Activated CD8-positive, alpha-beta memory T cell treated with anti-CD3 and anti-CD28 coated beads, Interleukin-2, amount 50 U/mL, for 1 hour (primary cell): ENCODE measurements around the gene COPG2.

Experiments
- DNase-seq: peaks from one replicate; pipeline ENCODE4 v3.0.0-alpha.2; 2020; ENCODE audit errors: extremely low read depth

Gene COPG2

DNA sequence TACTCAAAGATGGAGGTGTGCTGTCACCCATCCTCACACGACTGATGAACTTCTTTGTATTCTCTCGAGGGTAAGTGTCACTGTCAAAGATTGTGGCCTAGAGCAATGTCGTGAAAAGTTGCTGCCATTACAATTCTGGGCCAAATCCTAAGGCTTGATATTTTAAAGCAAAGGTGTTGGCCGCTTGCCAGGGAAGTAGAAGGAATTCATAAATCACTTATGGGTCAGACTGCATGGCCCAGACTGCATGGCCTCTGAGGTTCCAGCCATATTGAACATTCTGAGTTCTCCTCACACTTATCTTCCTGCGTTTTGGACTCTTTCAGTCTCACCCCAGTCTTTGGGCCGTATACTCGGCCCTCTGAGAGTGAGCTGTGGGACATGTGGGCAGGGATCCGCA, 168.1 kb downstream of the COPG2 start:
- no peak for DNase-seq

DNA sequence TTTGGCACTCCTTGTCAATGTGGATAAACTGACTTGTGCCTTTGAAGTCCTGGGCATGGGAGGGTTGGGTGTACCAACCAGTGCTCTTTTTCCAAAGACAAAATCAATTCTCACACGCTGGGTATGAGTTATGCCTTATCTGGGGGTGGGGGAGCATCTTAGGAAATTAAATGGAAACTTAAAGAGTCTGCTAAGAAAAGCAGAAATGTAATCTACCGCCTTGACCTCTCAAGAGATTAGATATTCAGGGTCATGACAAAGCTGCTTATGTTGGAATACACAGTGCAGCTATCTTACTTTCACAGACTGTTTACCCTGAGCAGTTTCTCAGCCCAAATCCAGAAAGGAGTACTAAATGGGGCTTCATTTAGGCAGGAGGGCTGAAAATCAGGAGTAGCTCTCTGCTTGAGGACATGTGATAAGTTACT, 174.1 kb downstream of the COPG2 start:
- DNase-seq: no peak

DNA sequence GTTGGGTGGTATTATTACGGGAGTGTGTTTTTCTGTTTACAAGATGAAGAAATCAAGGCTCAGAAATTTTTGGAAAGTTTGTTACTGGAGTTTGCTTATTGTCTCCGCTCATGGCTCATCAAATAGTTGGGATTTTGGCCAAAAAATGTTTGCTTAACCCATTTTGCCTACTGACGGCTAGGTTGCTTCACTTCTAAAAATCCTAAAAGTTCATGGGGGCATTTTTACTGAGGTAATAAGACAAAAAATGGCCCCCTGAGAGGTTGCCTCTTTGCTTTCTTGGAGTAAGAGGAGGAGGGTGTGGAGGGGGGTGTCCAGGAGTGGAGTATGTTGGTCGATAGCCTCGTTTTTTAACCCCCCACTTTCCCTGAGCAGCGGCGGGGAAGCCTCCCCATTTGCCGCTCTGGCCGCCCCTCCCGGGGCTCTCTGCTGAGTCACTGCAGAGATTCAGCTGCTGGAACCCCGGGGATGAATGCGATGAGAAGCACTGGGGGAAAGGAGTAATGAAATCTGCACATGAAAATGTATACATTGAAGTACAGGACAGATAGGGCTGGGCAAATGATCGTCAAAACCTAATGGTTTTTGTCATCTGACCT, 175.2 kb downstream of the COPG2 start:
- no peak for DNase-seq

DNA sequence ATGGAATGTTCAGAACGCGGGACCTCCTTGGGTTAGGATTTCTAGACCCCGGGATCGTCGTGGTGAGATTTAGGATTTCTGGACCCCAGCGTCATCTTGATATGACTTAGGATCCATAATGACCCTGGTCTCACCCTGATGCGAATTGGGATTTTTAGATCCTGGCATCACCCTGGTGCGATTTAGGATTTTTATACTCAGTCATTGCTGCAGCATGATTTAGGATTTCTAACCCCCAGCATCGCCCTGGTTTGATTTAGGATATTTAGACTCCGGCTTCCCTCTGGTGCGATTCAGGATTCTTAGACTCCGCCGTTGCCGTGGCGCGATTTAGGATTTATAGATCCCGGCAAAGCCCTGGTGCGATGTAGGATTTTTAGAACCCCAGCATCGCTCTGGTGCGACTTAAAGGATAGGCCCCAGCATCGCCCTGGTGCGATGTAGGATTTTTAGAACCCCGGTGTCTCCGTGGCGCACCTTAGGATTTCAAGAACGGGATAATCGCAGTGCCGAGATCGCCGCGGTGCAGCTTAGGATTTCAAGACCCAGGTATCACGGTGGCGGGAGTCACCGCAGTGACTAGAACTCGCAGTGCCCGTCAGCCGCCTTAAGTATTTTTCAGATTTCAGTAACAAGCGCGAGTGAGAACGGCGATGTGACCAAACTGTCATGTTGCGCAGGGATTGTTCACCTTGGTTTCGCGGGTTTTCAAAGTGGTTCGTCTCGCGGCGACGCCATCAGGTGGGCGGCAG, 175.8 kb downstream of the COPG2 start:
- DNase-seq: no peak

DNA sequence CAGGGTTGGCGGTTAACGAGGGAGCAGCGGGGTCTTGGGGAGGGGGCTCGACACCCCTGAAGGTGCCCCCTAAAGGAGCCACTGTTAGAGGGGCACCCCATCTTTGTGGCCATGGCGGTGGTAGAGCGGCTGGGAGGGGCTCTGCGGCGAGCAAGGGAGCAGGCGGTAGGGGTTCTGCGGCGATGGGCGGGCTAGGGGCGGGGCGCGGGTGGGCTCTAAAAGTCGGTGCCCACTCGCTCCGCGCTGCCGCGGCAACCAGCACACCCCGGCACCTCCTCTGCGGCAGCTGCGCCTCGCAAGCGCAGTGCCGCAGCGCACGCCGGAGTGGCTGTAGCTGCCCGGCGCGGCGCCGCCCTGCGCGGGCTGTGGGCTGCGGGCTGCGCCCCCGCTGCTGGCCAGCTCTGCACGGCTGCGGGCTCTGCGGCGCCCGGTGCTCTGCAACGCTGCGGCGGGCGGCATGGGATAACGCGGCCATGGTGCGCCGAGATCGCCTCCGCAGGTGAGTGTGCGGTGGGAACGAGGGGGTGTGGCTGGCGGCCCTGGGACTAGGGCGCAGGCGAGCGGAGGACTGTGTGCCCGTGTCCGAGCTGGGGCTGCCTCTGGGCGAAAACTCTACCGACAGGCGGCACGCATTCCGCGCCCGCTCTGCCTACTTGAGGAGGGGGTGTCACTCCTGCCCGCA, 176.6 kb downstream of the COPG2 start, which contains the start of gene MEST:
Gene MEST (plus strand): TSS at position 245 of the 682 bp plus-strand sequence. CDS start 229 bp downstream, at position 474.
- no peak for DNase-seq

DNA sequence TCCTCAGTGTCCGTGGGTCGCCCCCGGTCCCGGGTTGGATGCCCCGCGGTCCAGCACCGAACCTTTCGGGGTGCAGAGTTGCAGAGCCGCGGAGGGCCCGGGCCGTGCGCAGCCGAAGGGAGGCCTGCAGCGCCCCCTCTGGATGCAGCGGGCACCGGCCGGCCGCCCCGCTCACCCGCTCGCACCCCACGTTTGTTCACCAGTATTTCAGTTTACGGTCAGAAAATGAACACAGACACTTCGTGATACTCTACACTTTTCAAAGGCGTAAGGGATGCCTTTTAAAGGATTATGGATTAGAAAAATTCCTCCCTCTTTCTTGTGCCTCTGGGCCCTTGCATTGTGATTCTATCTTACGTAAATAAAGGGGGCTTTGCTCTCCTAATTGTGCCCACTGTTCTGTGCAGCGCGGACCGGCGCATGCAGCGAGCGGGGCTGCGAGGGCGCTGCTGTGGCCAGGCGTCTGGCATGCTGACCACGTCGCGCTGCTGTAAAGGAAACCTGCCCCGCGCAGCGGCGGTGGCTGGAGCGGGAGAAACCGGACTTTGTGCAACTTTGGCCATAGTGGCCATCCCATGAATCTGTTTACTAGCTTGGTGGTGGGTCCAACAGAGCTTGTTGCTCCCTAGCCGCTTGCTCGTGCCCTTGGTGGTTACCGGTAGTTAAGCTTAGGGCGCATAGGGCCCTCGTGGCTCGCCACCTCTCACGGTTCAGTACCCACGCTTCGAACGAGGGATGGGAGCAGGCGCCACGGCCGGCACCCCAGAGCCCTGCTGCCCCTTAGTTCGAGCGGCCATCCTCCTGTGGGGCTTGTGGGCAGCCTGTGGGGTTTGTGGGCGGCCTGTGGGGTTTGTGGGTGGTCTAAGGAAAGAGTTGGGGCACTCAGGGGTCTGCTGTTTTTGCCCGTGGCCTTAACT, 177.4 kb downstream of the COPG2 start:
- DNase-seq: no peak

DNA sequence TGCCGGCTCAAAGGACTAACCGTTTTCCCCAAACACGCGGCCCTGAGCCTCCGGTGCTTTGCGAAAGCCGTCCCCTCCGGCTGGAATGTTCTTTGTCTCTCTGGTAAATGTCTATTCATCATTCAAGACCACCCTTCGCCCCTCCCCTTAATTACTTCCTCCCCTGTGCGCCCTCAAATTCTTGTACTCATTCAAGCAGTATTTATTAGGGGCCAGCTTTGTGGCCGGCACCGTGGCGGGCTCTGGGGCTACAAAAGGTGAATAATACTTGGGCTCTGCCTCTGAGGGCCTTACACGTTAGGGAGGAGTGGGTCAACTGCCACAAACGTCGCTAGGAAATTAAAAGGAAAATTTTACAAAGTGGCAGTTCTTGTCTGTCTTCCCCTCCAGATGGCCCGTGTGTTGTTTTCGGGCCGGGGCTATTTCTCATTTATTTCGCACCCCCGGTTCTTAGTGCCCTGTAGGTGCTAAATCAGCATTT, 178.2 kb downstream of the COPG2 start:
- no peak for DNase-seq

DNA sequence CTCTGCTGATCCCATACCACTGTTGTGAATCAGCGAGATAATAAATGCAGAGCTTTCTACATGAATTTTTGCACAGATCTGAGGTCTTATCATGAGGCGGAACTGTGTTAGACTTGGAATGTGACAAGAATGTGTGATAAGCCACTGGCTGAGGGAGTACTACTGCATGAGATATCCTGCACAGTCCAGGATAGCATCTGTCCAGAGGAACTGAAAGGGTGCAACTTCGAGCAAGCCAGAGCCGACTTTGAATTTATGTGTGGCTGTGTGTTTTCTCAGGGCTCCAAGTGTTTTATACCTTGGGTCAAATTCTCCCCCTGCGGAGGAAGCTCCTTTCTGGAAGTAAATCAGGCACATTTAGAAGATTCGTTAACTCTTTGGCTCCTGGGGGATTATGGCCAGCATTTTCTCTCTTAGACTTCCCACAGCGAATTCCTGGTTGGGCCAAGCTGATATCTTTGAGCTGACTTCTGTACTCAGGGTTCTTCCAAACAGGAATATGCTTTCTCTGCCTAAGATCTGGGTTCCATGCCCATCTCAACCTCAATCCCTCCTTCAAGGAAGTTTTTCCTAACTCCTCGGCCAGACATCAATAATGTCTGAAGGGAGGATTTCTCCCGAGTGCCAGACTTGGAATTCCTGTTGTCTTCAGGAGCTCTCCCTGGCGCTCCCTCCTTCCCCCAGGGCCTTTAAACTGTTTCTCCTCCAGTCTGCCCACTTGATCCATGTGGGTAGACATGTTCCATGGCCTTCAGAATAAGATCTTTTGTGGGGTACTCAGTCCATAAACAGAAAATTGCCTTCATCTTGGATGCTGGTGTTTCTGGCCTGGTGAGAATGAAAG, 179.2 kb downstream of the COPG2 start:
- DNase-seq: no peak

DNA sequence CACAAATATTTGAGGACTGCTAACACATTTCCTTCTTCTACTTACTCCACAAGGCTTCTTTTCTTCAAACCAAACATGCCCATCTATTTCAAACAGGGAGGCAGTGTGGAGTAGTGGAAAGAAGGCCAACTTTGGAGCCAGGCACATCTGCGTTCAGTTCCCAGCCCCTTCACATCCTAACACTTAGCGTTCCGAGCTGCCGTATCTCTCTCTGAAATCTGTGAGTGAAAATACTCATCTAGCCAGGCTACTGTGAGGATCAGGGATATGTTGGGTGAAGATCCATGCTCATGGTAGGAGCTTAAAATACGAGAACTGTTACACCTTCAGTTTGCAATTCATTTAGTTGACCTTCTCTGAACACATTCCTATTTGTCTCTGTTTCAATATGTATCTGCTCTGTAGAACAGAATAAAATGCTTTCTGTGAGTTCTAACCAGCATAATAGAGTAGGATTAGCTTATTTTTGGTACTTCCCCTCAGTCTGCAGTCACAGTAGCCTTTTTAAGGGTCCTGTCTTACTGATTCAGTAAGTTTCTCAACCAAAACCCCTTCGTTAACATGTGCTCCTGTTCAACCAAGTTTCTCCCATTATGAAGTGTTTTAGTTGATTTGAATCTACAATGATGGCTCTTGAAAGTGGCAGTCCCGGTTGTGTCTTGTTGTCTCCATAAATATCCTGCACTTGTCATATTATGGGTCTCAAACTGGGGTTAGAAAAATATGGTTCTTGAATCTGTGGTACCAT, 180.0 kb downstream of the COPG2 start:
- no peak for DNase-seq

DNA sequence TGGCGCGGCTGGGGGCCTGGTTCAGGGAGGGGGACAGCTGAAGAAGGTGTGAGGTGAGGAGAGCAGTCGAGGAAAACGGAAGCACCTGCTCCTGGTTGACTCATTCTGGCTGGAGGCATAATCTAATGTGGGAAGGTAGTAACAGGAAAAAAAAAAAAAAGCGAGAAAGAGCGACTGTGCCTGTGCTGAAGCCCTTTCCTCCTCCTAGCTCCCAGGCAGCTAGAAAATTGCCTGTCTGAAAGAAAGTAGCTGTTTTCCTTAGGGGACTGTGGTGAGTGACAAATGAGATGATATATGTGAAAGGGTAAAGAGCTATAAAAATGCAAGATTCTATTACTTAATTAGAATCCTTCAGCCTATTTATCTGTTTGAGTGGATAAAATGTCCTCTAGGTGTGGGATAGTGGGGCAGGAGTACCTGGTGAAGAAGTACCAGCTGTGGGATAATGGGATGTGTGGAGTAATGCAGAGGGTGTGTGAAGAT, 181.6 kb downstream of the COPG2 start:
- no peak for DNase-seq

DNA sequence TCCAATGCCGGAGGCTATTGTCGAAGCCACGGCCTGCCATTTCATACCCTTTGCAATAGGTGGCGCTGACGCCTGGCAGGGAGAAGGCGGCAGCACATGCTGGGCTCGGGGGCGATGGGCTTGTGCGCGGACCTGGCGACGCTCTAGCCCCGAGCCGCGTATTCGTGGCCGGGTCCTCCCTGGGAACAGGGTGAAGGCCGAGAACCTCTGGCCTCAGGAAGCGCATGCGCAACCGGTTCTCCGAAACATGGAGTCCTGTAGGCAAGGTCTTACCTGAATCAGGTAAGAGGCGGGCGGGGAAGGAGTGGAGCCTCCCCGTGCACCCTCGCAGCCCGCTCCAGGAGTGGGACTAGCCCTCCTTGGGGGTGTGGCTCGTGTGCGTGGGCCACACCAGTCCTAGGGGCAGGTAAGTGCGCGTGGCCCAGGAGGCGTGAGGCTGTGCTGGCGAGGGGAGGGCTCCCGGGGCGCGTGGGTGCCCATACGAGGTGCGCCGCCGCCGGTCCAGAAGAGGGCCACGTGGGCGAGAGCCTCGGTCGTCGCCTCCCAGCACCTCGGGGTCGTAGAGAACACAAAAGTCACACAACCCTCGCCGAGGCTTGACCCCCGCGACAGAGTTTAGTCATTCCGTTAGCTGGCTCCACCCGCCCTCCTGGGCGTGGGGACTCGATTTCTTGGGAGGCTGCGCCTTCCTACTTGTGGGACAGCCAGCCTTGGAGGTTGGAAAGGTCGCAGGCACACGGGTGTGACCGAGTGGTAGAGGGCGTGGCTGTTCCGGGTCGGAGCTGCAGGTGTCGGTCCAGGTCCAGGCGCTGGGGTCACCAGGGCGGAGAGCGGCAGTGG, 182.2 kb downstream of the COPG2 start:
- DNase-seq: peak; percentile 37

DNA sequence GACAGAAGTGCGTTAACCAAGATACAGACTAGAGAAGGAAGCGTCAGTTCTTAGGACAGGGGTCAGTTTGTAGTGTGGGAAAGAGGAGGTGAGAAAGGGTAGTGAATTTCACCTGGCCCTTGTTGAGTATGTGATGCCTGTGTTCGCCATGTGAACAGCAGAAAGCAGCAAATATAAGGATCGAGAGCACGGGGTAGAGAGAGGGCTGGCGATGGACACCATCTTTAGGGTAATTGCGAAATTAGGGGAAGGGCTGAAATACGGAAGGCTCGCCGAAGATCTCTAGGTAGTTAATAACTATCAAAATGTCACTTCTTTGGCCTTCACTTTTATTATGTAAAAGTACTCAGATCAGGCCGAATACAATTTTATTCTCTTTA, 182.8 kb downstream of the COPG2 start:
- no peak for DNase-seq

DNA sequence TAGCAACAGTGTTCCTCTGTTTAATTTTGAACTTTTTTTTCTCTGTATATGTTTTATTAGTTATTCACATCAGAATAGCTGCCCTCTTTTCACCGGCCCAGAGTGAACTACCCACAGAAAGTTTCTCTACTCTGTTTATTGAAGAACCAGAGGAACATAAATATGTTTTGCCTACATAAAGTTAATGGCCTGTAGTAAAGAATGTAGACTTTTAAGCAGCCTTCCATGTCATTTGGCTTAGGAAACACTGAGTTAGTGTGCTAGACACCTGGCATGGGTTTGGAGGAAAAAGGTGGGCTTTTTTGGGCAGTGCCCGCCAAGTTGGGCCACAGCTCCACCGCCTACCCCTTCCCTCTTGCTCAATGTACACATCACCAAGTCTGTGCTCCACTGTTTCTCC, 185.5 kb downstream of the COPG2 start:
- no peak for DNase-seq

DNA sequence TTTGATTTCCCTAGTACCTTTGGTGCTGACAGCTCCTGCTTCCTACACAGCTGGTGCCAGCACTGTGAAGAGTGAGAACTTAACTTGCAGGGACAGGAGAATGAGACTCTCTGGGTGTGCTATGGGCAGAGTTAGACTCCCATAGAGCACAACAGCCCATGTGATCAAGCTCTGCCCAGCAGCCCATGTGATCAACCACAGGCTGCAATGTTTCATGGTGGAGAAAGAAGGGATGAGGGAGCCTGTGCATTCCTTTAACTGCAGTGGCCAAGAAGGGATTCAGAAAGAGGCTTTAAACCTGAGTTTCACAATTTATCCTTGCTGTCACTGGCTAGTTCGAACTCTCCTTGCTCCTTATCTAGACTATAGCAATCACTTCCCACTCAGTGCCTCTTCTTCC, 186.7 kb downstream of the COPG2 start:
- DNase-seq: no peak

DNA sequence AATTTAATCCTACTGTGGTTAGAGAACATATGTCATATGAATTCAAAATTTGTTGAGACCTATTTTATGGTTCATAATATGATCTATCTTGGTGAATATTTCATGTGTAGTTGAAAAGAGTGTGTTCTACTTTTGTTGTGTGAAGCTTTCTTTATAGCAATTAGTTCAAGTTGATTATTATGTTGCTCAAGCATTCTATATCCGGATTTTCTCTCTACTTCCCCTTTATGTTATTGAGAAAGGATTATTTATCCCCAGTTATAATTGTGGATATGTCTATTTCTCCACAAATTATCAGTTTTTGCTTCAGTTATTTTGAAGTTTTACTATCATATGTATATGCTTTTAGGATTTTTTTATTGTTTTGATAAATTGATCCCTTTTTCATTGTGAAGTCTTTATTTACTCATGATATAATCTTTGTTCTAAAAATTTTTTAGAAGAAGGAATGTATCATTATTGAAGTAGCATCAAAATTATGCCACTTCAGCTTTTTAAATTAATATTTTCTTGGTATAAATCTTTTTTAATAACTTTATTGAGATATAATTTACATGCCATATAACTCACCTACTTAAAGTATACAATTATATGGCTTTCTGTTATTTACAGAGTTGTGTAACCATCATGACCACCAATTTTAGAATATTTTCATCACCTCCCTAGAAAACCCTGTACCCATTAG, 188.7 kb downstream of the COPG2 start:
- no peak for DNase-seq

DNA sequence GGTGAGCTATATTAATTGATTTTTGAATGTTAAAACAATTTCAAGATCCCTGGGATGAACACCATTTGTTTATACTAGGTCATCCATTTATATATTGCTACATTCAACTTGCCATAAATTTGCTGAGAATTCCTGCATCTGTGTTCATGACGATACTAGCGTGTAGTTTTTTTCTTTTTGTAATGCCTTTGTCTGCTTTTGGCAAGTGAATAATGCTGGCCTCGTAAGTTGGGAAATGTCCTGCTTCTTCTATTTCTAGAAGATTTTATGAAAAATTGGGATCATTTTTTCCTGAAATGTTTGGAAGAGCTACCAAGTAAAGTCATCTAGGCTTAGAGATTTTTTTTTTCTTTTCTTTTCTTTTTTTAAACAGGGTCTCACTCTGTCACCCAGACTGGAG, 189.6 kb downstream of the COPG2 start:
- no peak for DNase-seq

DNA sequence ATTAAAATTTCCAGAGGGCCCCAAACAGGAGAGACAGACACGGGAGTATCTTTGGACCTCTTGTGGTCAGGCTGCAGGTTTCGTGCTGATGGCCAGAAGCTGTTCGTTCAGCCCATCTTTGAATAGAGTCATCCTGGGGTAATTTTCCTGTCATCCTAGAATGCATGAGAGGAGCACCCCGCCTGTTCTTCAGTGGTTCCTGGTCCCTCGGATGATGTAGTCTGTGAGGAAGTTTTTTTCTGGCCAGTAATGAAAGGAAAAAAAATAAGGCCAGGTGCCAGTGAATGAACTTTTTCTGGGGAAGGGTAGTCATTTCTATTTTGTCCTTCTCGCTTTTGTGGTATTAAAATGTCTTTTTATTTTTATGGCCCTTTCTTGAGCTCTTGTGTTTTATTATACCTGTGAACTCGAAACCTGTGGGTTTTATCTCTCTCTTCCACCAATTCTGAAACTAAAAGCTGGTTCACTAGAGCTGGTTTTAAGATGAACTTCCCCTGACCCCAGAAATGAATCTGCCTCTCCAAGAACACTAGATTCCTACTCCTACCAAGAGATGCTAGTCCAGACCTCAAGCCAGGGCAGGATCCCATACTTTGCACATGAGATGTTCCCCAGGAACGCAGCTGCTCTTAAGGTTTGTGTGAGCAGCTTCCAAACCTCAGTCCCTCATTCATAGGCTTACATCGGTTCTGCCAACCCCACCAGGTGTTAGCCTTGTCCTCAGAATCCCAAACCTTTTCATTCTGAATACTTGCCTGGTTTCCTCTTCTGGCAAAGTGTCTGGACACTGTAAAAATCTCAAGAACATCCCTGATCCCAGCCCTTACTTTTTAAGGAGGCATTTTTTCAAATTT, 192.0 kb downstream of the COPG2 start:
- DNase-seq: no peak

DNA sequence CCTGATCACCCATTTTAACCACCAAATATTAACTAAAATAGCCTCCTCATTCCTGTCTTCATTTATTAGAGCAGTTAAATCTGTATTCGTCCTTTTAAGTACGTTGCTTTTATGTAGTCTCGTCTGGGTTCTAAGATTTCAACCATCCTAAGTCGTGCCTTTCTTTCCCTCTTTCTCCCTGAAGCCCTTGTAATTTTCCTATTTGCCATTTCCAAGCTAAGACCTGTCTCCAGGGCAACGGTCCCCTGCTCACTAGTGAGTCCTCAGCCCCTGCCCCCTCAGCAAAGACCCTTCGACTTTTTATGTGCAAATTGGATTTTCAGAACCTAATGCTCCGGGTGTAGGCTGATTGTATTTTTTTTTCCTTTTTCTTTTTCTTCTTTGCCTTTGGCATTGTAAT, 192.8 kb downstream of the COPG2 start:
- no peak for DNase-seq
